Progenitor cell of endocrine pancreas (in vitro differentiated cells): ENCODE data around the gene OR52E2. TPM values are rescaled to one million over a fixed set of nuclear protein-coding genes. Genes with fewer than 3 reads are reported as not detected.

Experiments used
- DNase-seq: peaks from one replicate; pipeline ENCODE4 v3.0.0; 2021; ENCODE audit warnings: low spot score; ENCODE audit not compliant: unreplicated experiment
- H3K27ac Mint-ChIP-seq: 2 replicates; pipeline ENCODE4 v1.8.0; 2021; ENCODE audit warnings: mild to moderate bottlenecking, moderate library complexity, mixed read lengths
- H3K27me3 Mint-ChIP-seq: 2 replicates; pipeline ENCODE4 v1.8.0; 2021; ENCODE audit warnings: mixed read lengths
- H3K36me3 Mint-ChIP-seq: 2 replicates; pipeline ENCODE4 v1.8.0; 2022; ENCODE audit warnings: mixed read lengths; ENCODE audit not compliant: insufficient read depth
- H3K4me1 Mint-ChIP-seq: 2 replicates; pipeline ENCODE4 v1.8.0; 2021; ENCODE audit warnings: low read depth, mixed read lengths
- H3K4me3 Mint-ChIP-seq: 2 replicates; pipeline ENCODE4 v1.8.0; 2021; ENCODE audit warnings: low read depth, mild to moderate bottlenecking, moderate library complexity, mixed read lengths
- H3K9me3 Mint-ChIP-seq: 2 replicates; pipeline ENCODE4 v1.8.0; 2021; ENCODE audit warnings: low read depth, mixed read lengths
- CTCF ChIP-seq: fragments of 200-600 bp; sonication (generic); IDR thresholded peaks from one replicate; pipeline ENCODE4 v1.5.0; 2021; ENCODE audit warnings: antibody characterized with exemption, mild to moderate bottlenecking; ENCODE audit not compliant: unreplicated experiment
- long read RNA-seq: library from polyadenylated mRNA; unstranded; transcript quantifications from one replicate; pipeline ENCODE4 v2.0.0, GENCODE V29; 2020
- total RNA-seq: library from RNA; stranded (reverse); gene quantifications from 2 replicates; pipeline ENCODE4 v1.2.1, GENCODE V29; 2021

The OR52E2 gene
- not detected in 2 replicates for total RNA-seq
- long read RNA-seq = 0 reads

GRCh38 chr11:5059391-5059790 is at the start of gene OR52E2:
TSS of gene OR52E2 (minus strand) at chr11:5059627. CDS start at chr11:5059627, 0 bp downstream.
- no peak for DNase-seq
- Mint-ChIP-seq H3K36me3 (no peaks in the 10 kb centered on the region), H3K4me3 (no peak within 1 kb of the TSS), H3K27ac (no peak within 1 kb of the TSS), H3K4me1 (no peaks in the 10 kb centered on the region), H3K9me3 (no peaks in the 10 kb centered on the region), H3K27me3 (no peaks in the 10 kb centered on the region)
- TF ChIP-seq CTCF = no peak

DNA sequence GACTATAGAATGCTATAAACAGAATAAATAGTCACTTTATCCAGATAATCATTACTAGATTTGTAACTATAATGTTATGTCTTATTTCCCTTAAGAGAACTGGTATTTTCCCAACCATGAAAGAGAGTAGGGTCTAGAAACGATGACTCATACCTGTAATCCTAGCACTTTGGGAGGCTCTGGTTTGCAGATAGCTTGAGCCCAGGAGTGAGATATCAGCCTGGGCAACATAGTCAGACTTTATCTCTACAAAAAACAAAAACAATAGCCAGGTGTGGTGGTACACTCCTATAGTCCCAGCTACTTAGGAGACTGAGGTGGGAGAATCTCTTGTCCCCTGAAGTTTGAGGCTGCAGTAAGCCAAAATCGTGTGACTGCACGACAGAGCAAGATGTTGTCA is 47.9 kb upstream of the OR52E2 start:
- Mint-ChIP-seq H3K27me3 (peaks cover 9% of the 10 kb centered on the region), H3K36me3 (no peaks in the 10 kb centered on the region), H3K4me1 (no peaks in the 10 kb centered on the region), H3K27ac (no peak overlapping the region), H3K9me3 (no peaks in the 10 kb centered on the region), H3K4me3 (no peak overlapping the region)
- DNase-seq = no peak
- TF ChIP-seq CTCF = no peak

DNA sequence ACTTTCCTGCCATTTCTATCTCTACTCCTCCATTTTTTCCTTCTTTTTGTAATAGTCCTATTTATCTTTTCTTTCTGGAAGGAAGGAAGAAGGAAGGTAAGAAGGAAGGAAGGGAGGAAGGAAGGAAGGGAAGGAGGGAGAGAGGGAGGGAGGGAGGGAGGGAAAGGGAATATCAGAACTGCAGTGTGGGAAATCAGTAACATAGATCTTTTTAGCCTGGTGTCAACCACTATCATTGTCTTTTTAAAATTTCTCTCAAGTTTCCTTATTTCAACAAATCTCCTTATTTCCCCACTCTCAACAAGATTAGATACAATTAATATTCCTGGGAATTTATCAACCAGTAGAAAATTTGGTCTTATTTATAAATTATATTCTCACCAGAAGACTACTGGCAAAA is 43.6 kb upstream of the OR52E2 start:
- no peaks in the 10 kb centered on the region for H3K4me1 Mint-ChIP-seq
- no peak overlapping the region for H3K27ac Mint-ChIP-seq
- no peaks in the 10 kb centered on the region for H3K36me3 Mint-ChIP-seq
- peaks cover 3% of the 10 kb centered on the region for H3K27me3 Mint-ChIP-seq
- TF ChIP-seq CTCF = no peak
- DNase-seq = no peak
- no peaks in the 10 kb centered on the region for H3K9me3 Mint-ChIP-seq
- H3K4me3 Mint-ChIP-seq = no peak overlapping the region

GRCh38 chr11:5102246-5102645 is 42.8 kb upstream of the OR52E2 start:
- Mint-ChIP-seq H3K27ac (no peak overlapping the region), H3K27me3 (peaks cover 3% of the 10 kb centered on the region), H3K36me3 (no peaks in the 10 kb centered on the region), H3K4me1 (no peaks in the 10 kb centered on the region), H3K4me3 (no peak overlapping the region), H3K9me3 (no peaks in the 10 kb centered on the region)
- DNase-seq = no peak
- TF ChIP-seq CTCF = no peak

- Mint-ChIP-seq H3K9me3 (no peaks in the 10 kb centered on the region), H3K27ac (no peak overlapping the region), H3K36me3 (no peaks in the 10 kb centered on the region), H3K27me3 (no peaks in the 10 kb centered on the region), H3K4me1 (no peaks in the 10 kb centered on the region), H3K4me3 (no peak overlapping the region)
- TF ChIP-seq CTCF = no peak
- DNase-seq = no peak
These were observed 36.6 kb upstream of the OR52E2 start for GRCh38 chr11:5096011-5096410.
